ENCODE results near the gene KCNIP1. TPM values are rescaled to one million over a fixed set of nuclear protein-coding genes. Genes with fewer than 3 reads are reported as not detected.

Gene KCNIP1
- total RNA-seq, 1 experiment from 2014 or later, result not detected

DNA sequence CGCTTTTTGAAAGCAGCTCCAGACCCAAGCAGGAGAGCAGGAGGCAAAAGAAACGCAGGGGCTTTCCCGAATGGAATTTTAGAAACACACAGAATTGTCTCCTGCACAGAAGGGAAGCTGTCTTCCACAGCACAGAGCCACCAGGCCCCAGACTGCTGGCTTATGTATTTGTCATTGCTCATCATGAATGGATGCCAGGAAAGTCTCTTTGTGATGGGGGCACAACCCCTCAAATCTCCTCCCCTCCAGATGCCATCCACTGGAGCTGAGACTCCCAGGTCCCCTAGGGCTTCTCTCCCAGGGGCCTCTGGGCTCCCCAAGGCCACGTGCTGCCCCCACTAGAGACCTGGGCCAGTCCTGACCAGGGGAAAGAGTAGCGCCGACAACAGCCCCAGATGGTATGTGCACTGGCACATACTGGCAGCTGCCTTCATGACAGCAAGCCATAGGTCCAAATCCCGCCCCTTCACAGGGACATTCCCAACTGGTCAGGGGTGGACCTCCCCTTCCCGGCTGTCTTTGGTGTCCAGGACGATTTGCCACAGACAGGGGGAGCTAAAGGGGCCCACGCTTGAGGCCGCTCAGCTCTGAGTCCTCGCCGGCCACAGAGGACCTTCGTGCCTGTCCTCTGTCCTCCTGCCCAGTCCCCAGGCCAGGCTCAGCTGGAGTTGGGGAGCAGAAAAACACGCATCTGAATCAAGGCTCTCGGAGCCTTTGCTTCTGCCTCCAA, 127.8 kb downstream of the KCNIP1 start:
- no peaks in the 10 kb centered on the region for H3K36me3 ChIP-seq (ENCODE audit: control insufficient read depth in 1 of 2, insufficient read depth in 2 of 2, low read length in 2 of 2)
- intact Hi-C loops (cut with micrococcal nuclease), result loop anchor here (5.0 kb wide), 1 partner anchor 364 kb away; no protein-coding TSS in a partner anchor
- no peaks in the 10 kb centered on the region for H4K20me1 ChIP-seq (ENCODE audit: insufficient read depth)
- DNase-seq (ENCODE audit: low read depth, low spot score), result peak; percentile 33
- POLR2A ChIA-PET, result interaction anchor here (1.4 kb wide), 1 partner anchor 16 kb away, joined by 3 read pairs; no protein-coding TSS in a partner anchor
- RAD21 ChIA-PET (ENCODE audit: low non-redundant PET in 1 of 2, low total read pairs in 2 of 2, uncharacterized antibody in 2 of 2, unreplicated experiment in 2 of 2), result no interaction called here
- H3K9ac ChIP-seq (ENCODE audit: low read length), result no peak overlapping the region
- CTCF ChIA-PET, result interaction anchor here (0.8 to 3.3 kb wide), 12 partner anchors 11 to 406 kb away, joined by 3 to 18 read pairs (median 5); partner anchors contain the start of gene GABRP
- no peaks in the 10 kb centered on the region for H3K9me3 ChIP-seq (ENCODE audit: control insufficient read depth in 1 of 2, insufficient read depth in 1 of 2, low read depth in 1 of 2, low read length in 2 of 2)
- no peak for TF ChIP-seq ZFX (IDR thresholded peaks at IDR 0.05)
- no peak for TF ChIP-seq SP1 (IDR thresholded peaks at IDR 0.05; ENCODE audit: low read depth)
- TF ChIP-seq SIN3A (IDR thresholded peaks at IDR 0.05; ENCODE audit: low read depth), result no peak
- TF ChIP-seq CBX3 (IDR thresholded peaks at IDR 0.05; ENCODE audit: low read depth), result no peak
- TF ChIP-seq, protein P1, sequence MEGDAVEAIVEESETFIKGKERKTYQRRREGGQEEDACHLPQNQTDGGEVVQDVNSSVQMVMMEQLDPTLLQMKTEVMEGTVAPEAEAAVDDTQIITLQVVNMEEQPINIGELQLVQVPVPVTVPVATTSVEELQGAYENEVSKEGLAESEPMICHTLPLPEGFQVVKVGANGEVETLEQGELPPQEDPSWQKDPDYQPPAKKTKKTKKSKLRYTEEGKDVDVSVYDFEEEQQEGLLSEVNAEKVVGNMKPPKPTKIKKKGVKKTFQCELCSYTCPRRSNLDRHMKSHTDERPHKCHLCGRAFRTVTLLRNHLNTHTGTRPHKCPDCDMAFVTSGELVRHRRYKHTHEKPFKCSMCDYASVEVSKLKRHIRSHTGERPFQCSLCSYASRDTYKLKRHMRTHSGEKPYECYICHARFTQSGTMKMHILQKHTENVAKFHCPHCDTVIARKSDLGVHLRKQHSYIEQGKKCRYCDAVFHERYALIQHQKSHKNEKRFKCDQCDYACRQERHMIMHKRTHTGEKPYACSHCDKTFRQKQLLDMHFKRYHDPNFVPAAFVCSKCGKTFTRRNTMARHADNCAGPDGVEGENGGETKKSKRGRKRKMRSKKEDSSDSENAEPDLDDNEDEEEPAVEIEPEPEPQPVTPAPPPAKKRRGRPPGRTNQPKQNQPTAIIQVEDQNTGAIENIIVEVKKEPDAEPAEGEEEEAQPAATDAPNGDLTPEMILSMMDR (IDR thresholded peaks at IDR 0.05 in 2 of 3, conservative IDR thresholded peaks at IDR 0.05 in 1 of 3; ENCODE audit: borderline replicate concordance in 1 of 3, insufficient read depth in 1 of 3, low read depth in 2 of 3, low read length in 2 of 3), result peak in 2 of 3 experiments; percentile 19 to 54; a peak in 3 of 6 replicates
- TF ChIP-seq ELF1 (IDR thresholded peaks at IDR 0.05; ENCODE audit: borderline replicate concordance, low read depth), result no peak
- TF ChIP-seq ZNF274 (IDR thresholded peaks at IDR 0.05; ENCODE audit: low read depth, low read length), result no peak
- no peaks in the 10 kb centered on the region for H3K79me2 ChIP-seq (ENCODE audit: insufficient read depth, low read length)
- H3K27me3 ChIP-seq (ENCODE audit: insufficient read depth, low read length), result no peaks in the 10 kb centered on the region
- peaks cover 11 to 25% of the 10 kb centered on the region in 2 experiments for H3K4me1 ChIP-seq (ENCODE audit: control insufficient read depth in 1 of 2, insufficient read depth in 2 of 2, low read length in 2 of 2)
- no TSS peak for BruUV-seq (replicated peaks)
- H2AFZ ChIP-seq (ENCODE audit: low read depth, low read length, poor library complexity, severe bottlenecking), result no peak overlapping the region
- no peak overlapping the region for H3K27ac ChIP-seq (ENCODE audit: low read depth, low read length)
- no peaks in the 10 kb centered on the region for H3K9me2 ChIP-seq (ENCODE audit: insufficient read depth)
- H3K4me2 ChIP-seq (ENCODE audit: low read length), result no peak overlapping the region; the same call in 1 of the 2 replicates
- no peak overlapping the region for H3K4me3 ChIP-seq (replicated peaks in 1 of 2; ENCODE audit: low read depth in 1 of 2, low read length in 2 of 2)
- peak; percentile 52 for ATAC-seq
